22Rv1 (cell line): ENCODE results near the gene PCDH7.
A peak's percentile ranks its signal among the peaks of the same experiment; 100 is the strongest.

Experiments
- H3K27ac ChIP-seq: fragments of 450-650 bp; 2 replicates; pipeline ENCODE4 v1.5.1; 2017
- CTCF ChIP-seq: fragments of 450-650 bp; IDR thresholded peaks from 2 replicates; pipeline ENCODE4 v1.5.1; 2017; ENCODE audit warnings: mild to moderate bottlenecking
- ZFX ChIP-seq: fragments of 450-650 bp; IDR thresholded peaks from 2 replicates; pipeline ENCODE4 v1.6.1; 2017; ENCODE audit warnings: antibody characterized with exemption, borderline replicate concordance

Gene PCDH7

GRCh38 chr4:30717208-30718020 is 2.8 kb upstream of the PCDH7 start:
- TF ChIP-seq CTCF (peak; percentile 4; the same call in 1 of the 2 replicates), ZFX (no peak)
- H3K27ac ChIP-seq = peak overlapping the region; percentile 97

GRCh38 chr4:30718021-30718542 is 2.1 kb upstream of the PCDH7 start:
- peak overlapping the region; percentile 97 for H3K27ac ChIP-seq
- TF ChIP-seq ZFX (no peak), CTCF (no peak)

DNA sequence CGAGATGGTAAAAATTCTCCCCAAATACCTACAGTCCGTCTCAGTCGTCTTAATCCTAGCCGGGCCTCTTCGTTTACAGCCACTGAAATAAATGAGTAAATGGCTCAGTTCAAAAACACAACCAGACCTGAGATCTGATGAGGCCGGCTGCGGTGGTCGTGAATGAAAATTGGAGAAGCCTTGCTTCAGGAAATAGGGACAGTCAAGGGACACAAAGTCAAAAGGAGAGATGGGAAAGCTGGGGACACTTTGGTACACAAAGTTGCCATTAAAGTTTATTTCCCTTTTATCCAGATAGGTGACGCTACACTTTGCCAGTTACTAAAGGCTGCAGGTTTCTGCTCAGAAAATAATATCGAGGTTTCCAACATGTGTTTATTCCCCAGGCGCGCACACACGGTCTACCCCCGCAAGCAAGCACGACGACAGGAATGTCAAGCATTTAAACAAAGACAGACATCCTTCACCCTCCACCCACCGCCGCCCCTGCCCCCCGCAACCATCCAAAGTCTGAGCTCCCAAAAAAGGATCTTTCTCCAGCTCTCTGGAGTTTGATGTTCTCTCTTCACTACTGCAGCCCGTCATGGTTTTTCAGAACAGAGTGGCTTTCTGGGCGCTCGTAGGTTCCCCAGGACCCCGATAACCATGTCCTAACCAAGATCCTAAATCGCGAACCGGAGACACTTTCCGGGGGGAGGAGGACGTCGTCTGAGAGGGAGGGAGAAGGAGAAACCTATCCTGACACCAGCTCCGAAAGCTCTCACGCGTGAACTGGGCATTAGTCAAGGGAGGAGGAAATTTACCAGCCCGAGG is 1.3 kb upstream of the PCDH7 start:
- peak overlapping the region; percentile 97 for H3K27ac ChIP-seq
- TF ChIP-seq ZFX = no peak
- TF ChIP-seq CTCF = peak; percentile 36

GRCh38 chr4:30719454-30720020 is 632 bp upstream of the PCDH7 start:
- peak overlapping the region; percentile 97 for H3K27ac ChIP-seq
- TF ChIP-seq ZFX (no peak), CTCF (no peak)

- TF ChIP-seq CTCF (no peak), ZFX (no peak)
- peak overlapping the region; percentile 97 for H3K27ac ChIP-seq
These were observed 554 bp downstream of the PCDH7 start for GRCh38 chr4:30720661-30721184.

GRCh38 chr4:30721185-30722091 is 1.3 kb downstream of the PCDH7 start:
- TF ChIP-seq CTCF = peak; percentile 32
- TF ChIP-seq ZFX = no peak
- peak overlapping the region; percentile 97 for H3K27ac ChIP-seq
